Hematopoietic multipotent progenitor cell treated with erythropoietin and hydrocortisone succinate and interleukin-3 and kit ligand, for 8 days (in vitro differentiated cells): ENCODE data around the gene ESPN.
A peak's percentile ranks its signal among the peaks of the same experiment; 100 is the strongest.
"Not testable (repeated sequence)": the region's sequence is repeated elsewhere in the genome, so short reads cannot be mapped to it uniquely, and the experiment has no call there.

Source experiments
- DNase-seq: peaks from one replicate; pipeline ENCODE4 v3.0.0-alpha.2; 2015

Gene ESPN

DNA sequence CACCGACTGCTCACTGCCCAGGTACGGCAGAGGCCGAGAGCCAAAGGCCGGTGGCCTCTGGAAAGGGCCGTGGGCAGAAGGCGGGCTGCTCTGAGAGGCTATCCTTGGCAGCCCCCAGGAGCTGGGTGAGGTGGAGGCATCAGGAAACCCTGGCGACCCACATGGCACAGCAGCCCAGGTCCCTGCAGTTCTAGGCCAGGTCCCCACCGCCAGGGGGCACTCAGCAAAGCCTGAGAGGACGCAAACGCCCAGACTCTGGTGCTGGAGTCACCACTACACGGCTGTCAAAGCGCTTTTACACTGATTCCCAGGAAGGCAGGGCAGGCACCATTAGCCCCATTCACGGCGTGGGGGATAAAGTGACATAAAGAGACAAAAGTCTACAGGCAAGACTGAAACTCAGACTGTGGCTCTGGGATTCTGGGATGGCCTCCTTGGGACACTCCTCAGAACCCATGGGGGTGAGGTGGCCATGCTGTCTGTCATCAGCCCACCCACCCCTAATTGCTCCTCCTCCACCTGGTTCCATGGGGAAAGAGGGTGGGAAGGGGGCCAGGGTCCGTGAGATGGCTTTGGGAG, 61.9 kb downstream of the ESPN start:
- peak; percentile 83 for DNase-seq

- no peak for DNase-seq
Observed at GRCh38 chr1:6487804-6488484, 63.4 kb downstream of the ESPN start.

GRCh38 chr1:6488602-6489382, 64.2 kb downstream of the ESPN start:
- no peak for DNase-seq

DNA sequence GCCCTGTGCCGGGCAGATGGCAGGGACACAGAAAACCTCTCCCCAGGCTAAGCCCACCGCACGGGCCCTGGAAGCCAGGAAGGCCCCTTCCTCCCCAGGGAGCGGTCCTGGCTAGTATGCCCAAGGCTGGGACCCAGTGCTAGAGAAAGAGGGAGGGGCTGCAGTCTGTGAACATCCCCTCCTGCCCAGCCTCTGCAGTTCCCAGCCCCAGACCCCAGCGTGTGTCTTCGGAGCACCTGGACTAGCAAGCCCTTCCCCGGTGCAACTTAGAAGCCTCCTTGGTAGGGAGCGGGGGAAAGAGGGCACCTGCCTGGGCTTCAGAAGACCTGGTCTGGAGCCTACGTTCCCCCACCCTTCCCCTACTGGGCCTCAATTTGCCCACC, 64.8 kb downstream of the ESPN start:
- DNase-seq = no peak

- DNase-seq = peak; percentile 63
Observed at GRCh38 chr1:6489799-6490180, 65.2 kb downstream of the ESPN start.

GRCh38 chr1:6490181-6491080, 65.9 kb downstream of the ESPN start:
- DNase-seq = peak; percentile 41

DNA sequence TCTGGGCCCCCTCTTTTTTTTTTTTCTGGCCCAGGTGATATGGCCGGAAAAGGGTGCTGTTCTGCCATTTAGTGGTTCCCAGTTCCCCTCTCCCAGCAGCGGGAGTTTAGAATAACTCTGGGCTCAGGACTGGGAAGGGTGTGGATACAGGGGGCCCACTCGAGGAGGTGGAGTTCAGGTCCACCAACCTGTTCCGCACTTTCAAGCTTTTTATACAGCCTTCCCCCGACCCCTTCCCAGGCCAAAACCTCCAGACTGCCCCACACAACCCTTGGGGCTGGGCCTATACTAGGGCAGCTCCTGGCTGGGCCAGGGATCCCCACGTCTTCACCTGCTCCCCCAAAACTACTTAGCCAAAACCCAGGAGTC, 66.5 kb downstream of the ESPN start:
- DNase-seq = no peak

DNA sequence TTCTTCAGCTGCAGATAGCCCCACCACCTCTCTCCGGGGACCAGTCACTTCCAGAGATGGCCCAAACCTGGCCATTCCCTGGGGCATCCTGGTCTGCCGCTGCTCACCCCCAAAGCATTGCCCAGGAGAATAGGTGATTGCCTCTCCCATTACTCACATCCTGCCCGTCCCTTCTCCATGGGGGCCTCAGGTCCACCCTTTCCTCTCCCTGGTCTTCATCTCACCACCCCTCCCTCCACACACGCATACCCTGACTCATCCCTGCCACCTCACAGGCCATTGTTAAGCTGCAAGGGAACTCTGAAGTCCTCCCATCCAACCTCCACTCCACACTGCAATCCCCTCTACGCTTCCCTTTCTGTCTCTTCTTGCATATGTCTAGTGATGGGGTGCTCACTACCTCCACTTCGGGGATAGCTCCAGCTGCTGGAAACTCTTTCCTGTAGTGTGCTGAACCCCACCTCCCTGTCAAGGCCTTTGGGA, 66.9 kb downstream of the ESPN start, which contains the start of gene PLEKHG5:
PLEKHG5 (minus strand) TSS at position 188 of the 483 bp plus-strand sequence. CDS start 14,096 bp downstream, outside the sequence.
- DNase-seq = no peak

DNA sequence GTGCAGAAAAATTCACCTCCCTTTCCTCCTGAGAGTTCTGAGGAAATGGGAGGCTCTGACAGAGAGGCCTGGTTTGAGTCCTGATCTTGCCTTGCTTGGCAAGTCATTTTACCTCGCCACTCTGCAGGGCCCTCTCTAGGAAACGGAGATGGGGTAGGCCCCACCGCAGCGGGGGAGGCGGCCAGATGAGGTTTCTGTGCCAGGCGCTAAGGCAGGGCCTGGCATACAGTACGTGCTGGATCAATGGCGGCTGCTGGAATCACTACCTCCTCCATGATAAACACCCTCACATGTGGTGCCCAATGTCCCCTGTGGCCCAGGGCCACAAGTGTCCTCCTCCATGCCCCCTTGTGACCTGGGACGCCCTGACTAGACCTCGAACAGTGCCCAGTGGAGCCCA, 67.4 kb downstream of the ESPN start:
- no peak for DNase-seq

DNA sequence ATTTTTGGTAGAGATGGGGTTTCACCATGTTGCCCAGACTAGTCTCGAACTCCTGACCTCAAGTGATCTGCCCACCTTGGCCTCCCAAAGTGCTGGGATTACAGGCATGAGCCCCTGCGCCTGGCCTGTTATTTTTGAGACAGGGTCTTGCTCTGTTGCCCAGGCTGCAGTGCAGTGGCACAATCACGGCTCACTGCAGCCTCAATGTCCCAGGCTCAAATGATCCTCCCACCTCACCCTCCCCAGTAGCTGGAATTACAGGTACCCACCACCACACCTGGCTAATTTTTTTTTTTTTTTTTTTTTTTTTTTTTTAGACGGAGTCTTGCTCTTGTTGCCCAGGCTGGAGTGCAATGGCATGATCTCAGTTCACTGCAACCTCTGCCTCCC, 69.3 kb downstream of the ESPN start:
- not testable (repeated sequence) for DNase-seq

GRCh38 chr1:6494627-6495026, 70.1 kb downstream of the ESPN start:
- no peak for DNase-seq

DNA sequence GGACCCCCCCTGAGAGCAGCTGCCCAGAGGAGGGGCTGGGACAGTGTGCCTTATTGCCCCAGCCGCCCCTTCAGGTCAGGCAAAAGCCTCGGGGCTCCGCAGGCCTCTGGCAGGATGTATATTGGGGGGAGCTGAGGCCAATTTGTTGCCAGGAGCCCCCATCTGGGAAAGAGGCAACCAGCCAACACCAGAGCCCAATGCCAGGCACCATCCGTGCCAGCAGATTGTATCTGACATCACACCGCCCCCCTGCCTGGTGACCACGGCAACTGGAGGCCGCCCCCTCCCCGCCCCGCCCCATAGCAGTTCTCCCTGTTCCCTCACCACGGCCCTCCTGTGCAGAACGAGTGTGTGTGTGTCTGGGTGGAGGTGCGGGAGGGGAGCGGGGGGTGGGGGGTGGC, 70.5 kb downstream of the ESPN start:
- DNase-seq = no peak

- DNase-seq = no peak
Observed at GRCh38 chr1:6495540-6496364, 71.2 kb downstream of the ESPN start.

GRCh38 chr1:6496365-6496721, 71.8 kb downstream of the ESPN start:
- DNase-seq = no peak

DNA sequence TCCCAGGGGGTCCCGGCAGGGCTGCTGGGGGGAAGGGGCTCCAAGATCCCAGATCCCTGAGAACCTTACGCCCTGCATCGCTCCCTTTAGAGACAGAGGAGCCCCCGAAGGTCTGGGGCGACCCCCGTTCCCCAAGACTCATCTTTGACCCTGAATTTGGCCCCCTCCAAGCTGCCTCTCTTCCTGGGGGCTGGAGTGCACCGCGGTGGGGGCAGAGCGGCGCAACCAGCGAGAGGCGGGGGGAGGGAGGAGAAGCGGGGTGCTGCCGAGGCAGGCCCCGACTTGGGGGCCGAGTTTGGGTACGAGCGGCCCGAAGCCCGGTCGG, 72.3 kb downstream of the ESPN start:
- no peak for DNase-seq

- DNase-seq = no peak
Observed at GRCh38 chr1:6497215-6497866, 72.8 kb downstream of the ESPN start.

DNA sequence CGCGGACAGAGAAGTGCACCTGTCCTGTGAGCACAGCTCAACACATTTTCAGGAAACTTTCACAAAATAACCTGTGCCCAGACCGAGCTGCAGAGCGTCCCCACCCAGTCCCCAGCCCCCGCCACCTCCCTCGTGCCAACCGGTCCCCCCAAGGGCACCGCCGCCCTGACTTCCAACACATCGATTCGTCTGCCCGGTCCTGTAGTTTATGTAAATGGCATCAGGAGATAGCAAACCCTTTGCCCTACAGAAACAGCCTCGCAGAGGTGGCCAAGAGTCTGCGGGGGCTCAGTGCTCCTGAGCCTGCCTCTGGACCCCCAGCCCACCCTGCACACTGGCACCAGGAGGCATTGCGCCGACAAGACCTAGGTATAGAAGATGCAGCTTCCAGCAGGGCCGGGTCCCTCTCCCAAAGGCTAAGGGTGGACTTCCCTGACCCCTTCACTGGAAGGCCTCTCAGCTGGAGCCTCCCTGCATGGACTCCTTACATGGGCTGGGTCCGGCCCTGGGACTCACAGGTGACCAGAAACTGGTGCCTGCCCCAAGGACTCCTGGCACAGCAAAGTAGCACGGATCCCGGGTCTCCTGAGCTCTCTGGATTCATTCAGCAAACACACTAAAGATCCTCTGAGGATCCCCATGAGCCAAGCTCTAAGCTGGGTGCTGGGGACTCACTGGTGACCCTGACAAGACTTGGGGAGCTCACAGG, 73.4 kb downstream of the ESPN start:
- DNase-seq = no peak

- no peak for DNase-seq
Observed at GRCh38 chr1:6498576-6499111, 74.1 kb downstream of the ESPN start.

- DNase-seq = no peak
Observed at GRCh38 chr1:6499296-6499695, 74.7 kb downstream of the ESPN start.

DNA sequence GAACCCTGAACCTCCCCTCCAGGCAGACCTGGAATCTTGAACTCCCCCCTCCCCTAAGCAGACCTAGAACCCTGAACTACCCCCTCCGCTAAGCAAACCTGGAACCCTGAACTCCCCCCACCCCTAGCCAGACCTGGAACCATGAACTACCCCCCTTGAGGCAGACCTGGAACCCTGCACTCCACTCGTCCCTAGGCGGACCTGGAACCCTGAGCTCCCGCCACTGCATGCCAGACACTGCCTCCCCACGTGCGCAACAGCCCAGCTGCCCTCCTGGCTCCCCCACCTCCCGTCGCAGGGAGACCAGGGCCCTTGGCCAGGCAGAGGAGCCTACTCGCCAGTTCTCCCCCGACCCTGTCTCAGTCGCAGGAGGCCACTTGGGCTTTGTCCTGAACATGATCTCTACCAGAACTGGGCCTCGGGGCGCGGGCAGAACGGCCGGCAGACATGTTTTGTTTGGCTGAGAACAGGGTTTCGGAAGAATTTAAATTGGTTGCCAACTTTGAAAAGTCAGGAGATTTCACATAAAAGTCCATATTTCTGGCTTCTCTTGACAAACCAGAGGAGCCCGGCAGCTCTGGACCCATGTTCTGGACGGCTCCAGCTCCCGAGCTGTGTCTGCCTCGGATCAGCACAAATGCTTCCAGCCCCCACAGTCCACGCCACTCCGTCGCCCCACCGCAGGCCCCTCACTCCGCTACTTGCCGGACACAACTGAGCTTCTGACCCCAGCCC, 76.1 kb downstream of the ESPN start:
- no peak for DNase-seq
